Large intestine (tissue), 3 donors: ENCODE results near the gene PDE8B. TPM values are rescaled to one million over a fixed set of nuclear protein-coding genes. Genes with fewer than 3 reads are reported as not detected.

ENCODE experiments used
- DNase-seq, 2 donors: peaks; one replicate each; pipeline versions ENCODE4 v3.0.0 to v3.0.0-alpha.2; 2013
- H3K27ac ChIP-seq: one replicate; pipeline ENCODE4 v1.5.1; 2013; ENCODE audit warnings: low read length
- H3K27me3 ChIP-seq: 2 replicates; pipeline ENCODE4 v1.6.1; 2013; ENCODE audit warnings: low read length; ENCODE audit not compliant: control insufficient read depth, insufficient read depth
- H3K36me3 ChIP-seq: 2 replicates; pipeline ENCODE4 v1.6.1; 2013; ENCODE audit warnings: low read length; ENCODE audit not compliant: control insufficient read depth, insufficient read depth
- H3K4me1 ChIP-seq: one replicate; pipeline ENCODE4 v1.6.1; 2013; ENCODE audit warnings: low read length; ENCODE audit not compliant: control insufficient read depth, insufficient read depth
- H3K4me3 ChIP-seq: one replicate; pipeline ENCODE4 v1.5.1; 2013; ENCODE audit warnings: low read length
- H3K9me3 ChIP-seq: one replicate; pipeline ENCODE4 v1.6.1; 2013; ENCODE audit warnings: mild to moderate bottlenecking, low read depth, low read length, moderate library complexity; ENCODE audit not compliant: control insufficient read depth
- WGBS: methylation state at CpG from one replicate; pipeline ENCODE4 v1.1.5; 2013; ENCODE audit warnings: low lambda C conversion rate; ENCODE audit not compliant: insufficient coverage; 5-methylcytosine and 5-hydroxymethylcytosine counted together
- polyA plus RNA-seq: library from polyadenylated mRNA; unstranded; fragments of 120-200 nt; gene quantifications from one replicate; pipeline ENCODE4 v1.2.1, GENCODE V29; 2013

PDE8B gene
- polyA plus RNA-seq, 1 donor = 4.0 TPM

DNA sequence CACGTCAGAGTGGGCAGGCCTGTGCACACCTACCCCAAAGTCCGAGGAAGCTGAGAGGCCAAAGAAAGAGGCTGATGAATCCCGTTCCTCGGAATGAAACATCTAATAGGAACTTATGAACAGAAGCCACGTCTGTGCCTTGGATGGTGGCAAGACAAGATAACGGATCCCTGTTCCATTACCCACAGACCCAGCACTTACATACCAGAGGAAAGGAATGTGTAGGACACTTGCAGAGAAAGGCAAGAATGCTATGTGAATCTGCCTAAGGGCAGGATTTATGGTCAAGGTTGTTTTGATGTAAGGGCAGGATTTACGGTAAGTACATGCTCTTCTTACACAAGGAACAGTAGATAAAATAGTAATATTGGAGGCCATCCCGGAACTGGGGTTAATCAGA is 188.4 kb downstream of the PDE8B start:
- Histone ChIP-seq H3K4me1 (no peaks in the 10 kb centered on the region), H3K9me3 (no peaks in the 10 kb centered on the region), H3K4me3 (no peak overlapping the region), H3K36me3 (no peaks in the 10 kb centered on the region), H3K27me3 (no peaks in the 10 kb centered on the region), H3K27ac (no peak overlapping the region)
- no CpG with 5 or more reads among the region's 8 CpGs for WGBS
- no peak for DNase-seq

DNA sequence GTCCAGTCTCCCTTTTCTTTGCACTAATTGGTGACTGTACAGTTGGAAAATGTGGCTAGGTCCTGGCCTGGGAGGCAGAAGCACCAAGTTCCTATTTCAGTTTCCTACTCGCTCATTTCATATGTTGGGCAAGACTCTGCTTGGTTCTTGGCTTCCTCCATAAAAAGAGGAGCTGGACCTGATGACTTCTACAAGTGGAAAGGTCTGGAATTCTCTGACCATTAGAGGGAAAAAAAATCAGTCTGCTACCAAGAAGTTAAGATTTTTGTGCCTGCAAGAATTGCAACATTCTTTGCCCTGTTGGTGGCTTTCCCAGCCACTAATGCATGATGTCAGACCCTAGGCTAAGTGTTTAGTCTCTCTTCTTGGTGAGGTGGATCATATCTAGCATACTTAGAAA is 190.2 kb downstream of the PDE8B start:
- Histone ChIP-seq H3K9me3 (no peaks in the 10 kb centered on the region), H3K4me1 (no peaks in the 10 kb centered on the region), H3K27me3 (no peaks in the 10 kb centered on the region), H3K4me3 (no peak overlapping the region), H3K36me3 (no peaks in the 10 kb centered on the region), H3K27ac (no peak overlapping the region)
- no peak for DNase-seq
- WGBS = no CpG with 5 or more reads among the region's 1 CpG

DNA sequence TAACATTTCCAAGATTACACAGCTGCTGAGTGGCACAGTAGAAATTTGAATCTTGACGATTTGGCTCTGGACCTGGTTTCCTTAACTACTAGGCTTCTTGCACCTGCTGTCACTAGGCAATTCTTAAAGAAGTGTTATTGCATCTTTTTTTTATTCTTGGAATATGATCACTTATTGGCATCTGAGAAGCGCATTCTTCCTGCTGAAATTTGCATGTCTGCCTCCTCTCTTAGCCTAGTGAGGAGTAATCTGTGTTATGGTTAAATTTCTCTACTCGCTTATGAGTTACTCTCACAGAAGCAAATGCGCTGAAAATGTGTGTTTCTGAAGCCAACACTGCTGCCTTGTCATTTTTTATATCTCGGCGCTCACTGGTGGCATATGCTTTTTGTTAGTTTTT is 192.3 kb downstream of the PDE8B start:
- DNase-seq = no peak
- Histone ChIP-seq H3K27ac (no peak overlapping the region), H3K36me3 (no peaks in the 10 kb centered on the region), H3K9me3 (no peaks in the 10 kb centered on the region), H3K4me3 (no peak overlapping the region), H3K4me1 (no peaks in the 10 kb centered on the region), H3K27me3 (no peaks in the 10 kb centered on the region)
- 100% methylated on average over 1 of the region's 6 CpGs for WGBS

DNA sequence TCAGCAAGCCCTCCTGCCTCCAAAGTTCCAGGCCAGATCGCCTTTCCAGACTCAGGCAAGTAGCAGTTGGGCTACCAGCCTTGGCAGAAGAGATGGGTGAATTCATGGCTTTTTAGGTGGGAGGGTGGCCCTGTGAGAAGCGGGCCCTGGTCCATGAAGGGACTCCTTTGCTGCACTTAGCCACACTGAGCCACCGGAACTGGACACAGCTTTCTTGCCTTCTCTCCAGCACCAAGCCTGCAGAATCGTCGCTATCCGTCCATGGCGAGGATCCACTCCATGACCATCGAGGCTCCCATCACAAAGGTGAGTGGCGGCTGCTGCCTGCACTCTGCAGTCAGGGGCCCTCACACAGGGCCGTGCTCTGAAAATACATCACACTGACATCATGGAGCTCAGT is 196.7 kb downstream of the PDE8B start:
- Histone ChIP-seq H3K4me1 (no peaks in the 10 kb centered on the region), H3K27me3 (no peaks in the 10 kb centered on the region), H3K4me3 (no peak overlapping the region), H3K9me3 (no peaks in the 10 kb centered on the region), H3K27ac (no peak overlapping the region), H3K36me3 (no peaks in the 10 kb centered on the region)
- no peak for DNase-seq
- WGBS = no CpG with 5 or more reads among the region's 10 CpGs

DNA sequence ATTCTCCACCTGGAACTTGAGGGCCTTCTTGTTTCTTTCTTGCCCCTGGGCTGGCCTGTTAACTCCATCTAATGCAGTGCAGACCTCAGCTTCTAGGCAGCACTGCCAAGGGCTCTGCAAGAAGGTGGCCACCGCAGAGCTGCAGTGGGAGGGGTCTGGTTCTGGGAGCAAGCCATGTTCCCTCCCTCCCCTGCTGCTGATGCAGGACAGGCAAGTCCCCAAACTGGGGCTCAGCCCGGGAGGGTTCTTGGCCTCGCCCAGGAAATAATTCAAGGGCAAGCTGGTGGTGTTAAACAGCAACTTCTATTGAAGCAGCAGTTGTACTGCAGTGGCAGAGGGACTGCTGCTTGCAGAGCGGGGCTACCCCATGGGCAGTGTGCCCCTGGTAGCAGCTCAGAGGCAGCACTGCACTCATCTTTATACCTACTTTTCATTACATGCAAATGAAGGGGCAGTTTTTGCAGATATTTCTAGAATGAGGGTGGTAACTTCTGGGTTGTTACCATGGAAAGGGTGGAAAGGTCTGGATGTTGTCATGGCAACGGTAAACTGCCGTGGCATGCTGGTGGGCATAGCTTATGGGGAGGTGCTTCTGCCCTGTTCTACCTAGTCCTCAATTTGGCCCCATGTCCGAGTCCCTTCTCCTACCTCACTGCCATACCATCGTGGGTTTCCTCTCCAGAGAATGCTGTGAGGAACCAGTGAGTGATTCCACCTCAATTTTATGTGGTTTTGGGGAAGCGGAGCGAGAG is 199.6 kb downstream of the PDE8B start:
- H3K4me3 ChIP-seq = no peak overlapping the region
- no peak overlapping the region for H3K27ac ChIP-seq
- no peaks in the 10 kb centered on the region for H3K36me3 ChIP-seq
- no peak for DNase-seq
- no peaks in the 10 kb centered on the region for H3K27me3 ChIP-seq
- no peaks in the 10 kb centered on the region for H3K9me3 ChIP-seq
- no peaks in the 10 kb centered on the region for H3K4me1 ChIP-seq
- 94% methylated on average over 2 of the region's 10 CpGs for WGBS

DNA sequence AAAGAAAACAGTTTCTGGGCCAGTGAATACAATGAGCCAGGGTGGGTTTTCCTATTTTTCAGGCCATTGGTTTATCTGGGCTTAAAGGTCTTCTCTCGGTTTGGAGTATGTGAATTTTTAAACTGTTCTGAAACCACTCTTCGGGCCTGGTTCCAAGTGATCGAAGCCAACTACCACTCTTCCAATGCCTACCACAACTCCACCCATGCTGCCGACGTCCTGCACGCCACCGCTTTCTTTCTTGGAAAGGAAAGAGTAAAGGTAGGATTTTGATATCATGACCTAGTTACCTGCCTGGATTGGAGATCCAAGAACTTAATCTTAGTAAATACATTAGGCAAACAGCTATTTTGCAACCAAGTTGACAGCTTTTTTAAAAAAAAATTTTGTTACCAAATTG is 202.6 kb downstream of the PDE8B start:
- H3K27ac ChIP-seq = no peak overlapping the region

DNA sequence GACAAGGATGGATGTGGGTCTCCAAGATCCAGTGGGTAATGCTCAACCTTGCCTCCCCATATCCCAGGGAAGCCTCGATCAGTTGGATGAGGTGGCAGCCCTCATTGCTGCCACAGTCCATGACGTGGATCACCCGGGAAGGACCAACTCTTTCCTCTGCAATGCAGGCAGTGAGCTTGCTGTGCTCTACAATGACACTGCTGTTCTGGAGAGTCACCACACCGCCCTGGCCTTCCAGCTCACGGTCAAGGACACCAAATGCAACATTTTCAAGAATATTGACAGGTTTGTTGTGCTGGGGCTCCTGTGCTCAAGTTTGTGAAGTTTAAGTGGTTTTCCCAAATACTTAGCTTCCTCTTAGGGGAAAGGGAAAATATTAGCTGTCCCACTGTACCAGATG is 207.7 kb downstream of the PDE8B start:
- H3K4me3 ChIP-seq = no peak overlapping the region
- no CpG with 5 or more reads among the region's 5 CpGs for WGBS
- H3K27me3 ChIP-seq = no peaks in the 10 kb centered on the region
- H3K4me1 ChIP-seq = no peaks in the 10 kb centered on the region
- H3K36me3 ChIP-seq = no peaks in the 10 kb centered on the region
- DNase-seq = no peak
- no peaks in the 10 kb centered on the region for H3K9me3 ChIP-seq
- H3K27ac ChIP-seq = no peak overlapping the region

More for the DNA sequence above, 202.6 kb downstream of the PDE8B start:
- Histone ChIP-seq H3K9me3 (no peaks in the 10 kb centered on the region), H3K4me3 (no peak overlapping the region), H3K4me1 (no peaks in the 10 kb centered on the region), H3K36me3 (no peaks in the 10 kb centered on the region), H3K27me3 (no peaks in the 10 kb centered on the region)
- no peak for DNase-seq
- WGBS = no CpG with 5 or more reads among the region's 7 CpGs

DNA sequence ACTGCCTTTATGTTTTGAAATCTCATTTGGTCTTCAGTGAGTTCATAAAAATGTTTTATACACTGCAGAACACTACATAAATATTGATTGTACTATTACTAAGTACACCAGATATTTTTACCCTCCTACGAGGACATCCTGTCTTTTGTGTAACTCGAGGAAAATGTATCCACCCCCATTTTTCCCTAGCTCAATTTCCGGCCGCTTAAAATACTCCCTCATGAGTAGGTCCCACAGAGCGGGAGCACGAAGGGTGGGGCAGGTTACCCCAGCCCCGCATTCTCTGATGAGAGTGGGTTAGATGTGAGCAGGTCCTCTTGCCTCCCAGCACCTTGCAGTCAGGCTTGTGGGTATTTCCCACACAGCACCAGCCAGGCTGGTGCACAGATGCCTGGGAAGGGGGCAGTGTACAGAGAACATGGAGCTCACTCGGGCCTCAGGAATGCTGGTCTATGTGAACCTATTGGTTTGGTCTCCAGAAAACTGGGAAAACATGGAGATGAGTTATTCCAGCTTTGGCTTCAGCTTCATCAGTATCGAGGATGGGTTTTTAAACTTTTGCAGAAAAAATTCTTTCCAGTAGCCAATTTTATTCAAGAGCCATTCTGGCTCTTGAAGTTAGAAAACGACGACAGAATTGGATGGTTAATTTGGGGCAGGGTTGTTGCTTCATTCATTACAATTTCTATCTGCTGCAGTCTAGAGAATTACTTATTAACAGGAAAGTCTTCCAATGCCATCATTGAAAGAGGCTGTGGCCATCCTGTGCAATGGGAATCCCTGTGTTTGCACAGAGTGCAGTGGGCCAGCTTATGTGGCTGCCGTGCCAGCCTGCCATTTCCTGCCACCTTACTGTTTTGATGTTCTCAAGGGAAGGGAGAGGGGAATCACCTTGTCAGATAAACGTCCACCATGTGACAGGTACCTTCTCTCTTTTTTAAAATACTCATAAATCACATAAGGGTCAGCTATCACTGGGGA is 208.4 kb downstream of the PDE8B start:
- WGBS = 73% methylated on average over 3 of the region's 13 CpGs
- no peak overlapping the region for H3K27ac ChIP-seq
- DNase-seq = no peak

DNA sequence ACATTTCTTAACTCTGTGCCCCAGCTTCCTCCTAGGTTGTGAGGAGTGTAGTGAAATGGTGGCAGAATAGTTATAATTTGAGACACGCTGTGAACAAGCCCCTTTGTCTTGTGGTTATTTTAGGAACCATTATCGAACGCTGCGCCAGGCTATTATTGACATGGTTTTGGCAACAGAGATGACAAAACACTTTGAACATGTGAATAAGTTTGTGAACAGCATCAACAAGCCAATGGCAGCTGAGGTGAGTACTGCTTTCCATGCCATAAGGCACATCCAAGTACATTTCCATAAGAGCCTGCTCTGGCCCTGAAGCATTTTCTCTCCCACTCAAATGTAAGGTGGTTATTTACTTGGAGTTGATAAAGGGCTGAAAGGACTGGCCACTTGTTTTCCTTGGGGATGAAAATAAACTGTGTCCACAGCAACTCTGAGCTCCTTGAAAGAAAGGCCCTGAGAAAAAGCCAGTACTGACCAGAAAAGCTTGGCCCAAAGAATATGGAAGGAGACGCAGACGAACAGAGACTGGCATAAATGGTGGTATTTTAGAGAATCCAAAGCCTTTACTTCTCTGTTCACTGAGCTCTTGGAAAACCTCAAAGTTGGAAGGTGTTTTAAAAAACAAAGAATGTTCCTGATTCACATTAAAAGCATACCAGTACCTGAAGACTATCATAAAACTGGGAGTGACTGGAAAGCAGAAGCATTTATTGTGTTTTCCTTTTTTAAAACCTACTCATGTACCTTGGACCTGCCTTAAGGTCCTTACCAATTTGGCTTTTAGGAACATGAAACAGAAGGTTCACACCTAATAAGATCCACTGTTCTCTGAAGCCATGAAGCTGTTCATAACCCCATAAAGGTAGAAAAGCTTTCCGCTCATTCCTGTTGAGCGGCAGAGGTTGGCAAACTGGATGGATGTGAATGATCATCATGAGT is 209.4 kb downstream of the PDE8B start:
- H3K27me3 ChIP-seq = no peaks in the 10 kb centered on the region
- 90% methylated on average over 4 of the region's 8 CpGs for WGBS
- H3K27ac ChIP-seq = no peak overlapping the region
- DNase-seq = no peak
- H3K9me3 ChIP-seq = no peaks in the 10 kb centered on the region
- no peaks in the 10 kb centered on the region for H3K36me3 ChIP-seq
- no peak overlapping the region for H3K4me3 ChIP-seq
- H3K4me1 ChIP-seq = no peaks in the 10 kb centered on the region

More for the DNA sequence above, 208.4 kb downstream of the PDE8B start:
- H3K27me3 ChIP-seq = no peaks in the 10 kb centered on the region
- no peaks in the 10 kb centered on the region for H3K4me1 ChIP-seq
- no peaks in the 10 kb centered on the region for H3K9me3 ChIP-seq
- no peak overlapping the region for H3K4me3 ChIP-seq
- H3K36me3 ChIP-seq = no peaks in the 10 kb centered on the region

DNA sequence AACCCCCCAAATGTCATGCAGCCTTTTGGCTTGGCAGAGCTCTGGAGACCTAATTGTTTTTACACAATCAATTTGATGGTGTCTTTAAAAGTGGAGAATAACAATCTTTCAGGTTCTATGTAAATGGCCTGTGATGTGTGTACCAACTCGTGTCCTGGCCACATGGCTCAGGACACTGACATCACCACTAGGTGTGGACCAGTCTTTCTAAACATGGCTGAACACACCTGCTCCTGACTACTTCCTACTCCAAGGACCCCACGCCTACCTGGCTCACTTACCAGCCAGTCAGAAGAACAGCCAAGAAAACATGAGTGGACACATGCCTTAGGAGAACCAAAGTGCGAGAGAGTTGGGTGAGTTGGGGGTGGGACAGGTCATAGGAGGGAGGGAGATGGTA is 210.5 kb downstream of the PDE8B start:
- no peak overlapping the region for H3K27ac ChIP-seq
- no peak overlapping the region for H3K4me3 ChIP-seq
- H3K27me3 ChIP-seq = no peaks in the 10 kb centered on the region
- no peaks in the 10 kb centered on the region for H3K36me3 ChIP-seq
- no CpG with 5 or more reads among the region's 3 CpGs for WGBS
- DNase-seq = no peak
- no peaks in the 10 kb centered on the region for H3K9me3 ChIP-seq
- H3K4me1 ChIP-seq = no peaks in the 10 kb centered on the region
